Measurements from ENCODE around the gene IMPG1.

The IMPG1 gene

GRCh38 chr6:75933387-75933975 is 139.0 kb downstream of the IMPG1 start:
- DNase-seq (ENCODE audit: low spot score): no peak
- in situ Hi-C loops (cut with MboI; ENCODE audit: low sequenced_read_pairs, unreplicated experiment): loop anchor here (25.0 kb wide), 1 partner anchor 1529 kb away; the partner anchor contains the start of gene HTR1B
- no peak for TF ChIP-seq CTCF (IDR thresholded peaks at IDR 0.05; ENCODE audit: borderline replicate concordance, control extremely low read depth, extremely low read depth, insufficient read depth, missing control alignments)

- DNase-seq (ENCODE audit: low spot score): peak; percentile 33
- in situ Hi-C loops (cut with MboI; ENCODE audit: low sequenced_read_pairs, unreplicated experiment): loop anchor here (25.0 kb wide), 1 partner anchor 1530 kb away; the partner anchor contains the start of gene HTR1B
These were observed 140.4 kb downstream of the IMPG1 start for GRCh38 chr6:75932067-75932466.

GRCh38 chr6:75931011-75931680 is 141.3 kb downstream of the IMPG1 start:
- in situ Hi-C loops (cut with MboI; ENCODE audit: low sequenced_read_pairs, unreplicated experiment): loop anchor here (25.0 kb wide), 1 partner anchor 1531 kb away; the partner anchor contains the start of gene HTR1B
- no peak for TF ChIP-seq CTCF (IDR thresholded peaks at IDR 0.05; ENCODE audit: borderline replicate concordance, control extremely low read depth, extremely low read depth, insufficient read depth, missing control alignments)

More at GRCh38 chr6:75932067-75932466, 140.4 kb downstream of the IMPG1 start:
- peak; percentile 37 for TF ChIP-seq CTCF (IDR thresholded peaks at IDR 0.05; ENCODE audit: borderline replicate concordance, control extremely low read depth, extremely low read depth, insufficient read depth, missing control alignments)

GRCh38 chr6:75926293-75927168 is 145.9 kb downstream of the IMPG1 start:
- in situ Hi-C loops (cut with MboI; ENCODE audit: low sequenced_read_pairs, unreplicated experiment): loop anchor here (25.0 kb wide), 1 partner anchor 1536 kb away; the partner anchor contains the start of gene HTR1B
- DNase-seq (ENCODE audit: low spot score): no peak
- no peak for TF ChIP-seq CTCF (IDR thresholded peaks at IDR 0.05; ENCODE audit: borderline replicate concordance, control extremely low read depth, extremely low read depth, insufficient read depth, missing control alignments)

More at GRCh38 chr6:75931011-75931680, 141.3 kb downstream of the IMPG1 start:
- no peak for DNase-seq (ENCODE audit: low spot score)

- no peak for TF ChIP-seq CTCF (IDR thresholded peaks at IDR 0.05; ENCODE audit: borderline replicate concordance, control extremely low read depth, extremely low read depth, insufficient read depth, missing control alignments)
- DNase-seq (ENCODE audit: low spot score): no peak
- in situ Hi-C loops (cut with MboI; ENCODE audit: low sequenced_read_pairs, unreplicated experiment): no loop called here
These were observed 150.2 kb downstream of the IMPG1 start for GRCh38 chr6:75922226-75922625.

- in situ Hi-C loops (cut with MboI; ENCODE audit: low sequenced_read_pairs, unreplicated experiment): no loop called here
- no peak for TF ChIP-seq CTCF (IDR thresholded peaks at IDR 0.05; ENCODE audit: borderline replicate concordance, control extremely low read depth, extremely low read depth, insufficient read depth, missing control alignments)
- no peak for DNase-seq (ENCODE audit: low spot score)
These were observed 159.4 kb downstream of the IMPG1 start for GRCh38 chr6:75913040-75913439.
